Panc1 (cell line): Measurements from ENCODE around the gene WIPF1. TPM values are rescaled to one million over a fixed set of nuclear protein-coding genes. Genes with fewer than 3 reads are reported as not detected.

ENCODE experiments used
- ATAC-seq: fragments of 200-7000 bp; cut with Tn5 transposase; 2 replicates; pipeline ENCODE4 v1.9.1; 2020; ENCODE audit warnings: mild to moderate bottlenecking, moderate library complexity
- BruUV-seq: library from RNA; stranded (reverse); fragments of 400-500 nt; replicated peaks from 2 replicates; lab custom pipeline; 2021; lab: Mats Ljungman, UMichigan
- CTCF ChIA-PET: fragments of 300-600 bp; sonication (Branson Sonifier 250); formaldehyde crosslinking; loops from one replicate; lab custom pipeline; 2022; ENCODE audit warnings: antibody characterized with exemption; lab: Charles Lee
- POLR2A ChIA-PET: fragments of 300-600 bp; sonication (Branson Sonifier 250); formaldehyde crosslinking; loops from one replicate; lab custom pipeline; 2022; ENCODE audit warnings: antibody characterized with exemption; lab: Charles Lee
- DNase-seq: peaks from one replicate; pipeline ENCODE4 v3.0.0-alpha.2; 2010; ENCODE audit warnings: low read depth, low spot score
- H3K27ac ChIP-seq: 2 replicates; pipeline ENCODE4 v1.5.1; 2011; ENCODE audit warnings: mild to moderate bottlenecking, low read length, inconsistent platforms
- H3K27me3 ChIP-seq: fragments of 200-500 bp; sonication (Bioruptor generic); 2 replicates; pipeline ENCODE4 v1.6.0; 2014; ENCODE audit warnings: low read length, inconsistent platforms; ENCODE audit not compliant: control insufficient read depth, insufficient read depth
- H3K36me3 ChIP-seq: fragments of 200-500 bp; sonication (Bioruptor generic); 2 replicates; pipeline ENCODE4 v1.5.1; 2014; ENCODE audit warnings: inconsistent platforms, mild to moderate bottlenecking, low read length, moderate library complexity; ENCODE audit not compliant: control insufficient read depth, insufficient read depth
- H3K4me1 ChIP-seq: 2 replicates; pipeline ENCODE4 v1.5.1; 2011; ENCODE audit warnings: inconsistent platforms, mild to moderate bottlenecking, low read length, moderate library complexity; ENCODE audit not compliant: control insufficient read depth, insufficient read depth
- H3K4me3 ChIP-seq, 2 experiments: 2 replicates each; pipeline ENCODE4 v1.5.1; 2011 to 2012; ENCODE audit warnings: low read depth in 2 of 2, low read length in 2 of 2, mild to moderate bottlenecking in 2 of 2, inconsistent platforms in 1 of 2, moderate library complexity in 1 of 2
- H3K9me3 ChIP-seq: fragments of 200-500 bp; sonication (Bioruptor generic); 2 replicates; pipeline ENCODE4 v1.5.1; 2014; ENCODE audit warnings: low read depth, mild to moderate bottlenecking, inconsistent platforms, low read length, moderate library complexity; ENCODE audit not compliant: control insufficient read depth, insufficient read depth
- CTCF ChIP-seq: fragments of 450-650 bp; IDR thresholded peaks from 2 replicates; pipeline ENCODE4 v1.5.1; 2017; ENCODE audit warnings: mild to moderate bottlenecking
- POLR2AphosphoS5 ChIP-seq: IDR thresholded peaks from 2 replicates; pipeline ENCODE4 v1.6.1; 2012; ENCODE audit warnings: mild to moderate bottlenecking, low read depth, low read length, moderate library complexity
- REST ChIP-seq, 2 experiments: IDR thresholded peaks; 2 replicates each; pipeline ENCODE4 v1.6.1; 2011 to 2012; ENCODE audit warnings: low read depth in 2 of 2, control low read depth in 1 of 2, low read length in 1 of 2, mild to moderate bottlenecking in 1 of 2, moderate library complexity in 1 of 2; ENCODE audit not compliant: insufficient read depth in 1 of 2
- SIN3A ChIP-seq: IDR thresholded peaks from 2 replicates; pipeline ENCODE4 v1.6.1; 2012; ENCODE audit warnings: low read depth, mild to moderate bottlenecking, low read length, moderate library complexity, borderline replicate concordance; ENCODE audit not compliant: insufficient read depth
- TCF7L2 ChIP-seq: IDR thresholded peaks from 2 replicates; pipeline ENCODE4 v1.6.1; 2011; ENCODE audit warnings: mild to moderate bottlenecking, low read depth, low read length, inconsistent platforms
- in situ Hi-C: cut with HindIII; loops from 2 replicates; pipeline ENCODE4 v1.10.0; 2016; ENCODE audit warnings: low sequenced_read_pairs, low pct_unique_long_range_greater_than_20kb
- intact Hi-C: fragments of 100-400 bp; cut with micrococcal nuclease; formaldehyde crosslinking; loops from one replicate; pipeline ENCODE4 v1.10.0; 2022; ENCODE audit not compliant: unreplicated experiment
- total RNA-seq: library from RNA; stranded (reverse); gene quantifications from one replicate; pipeline ENCODE4 v1.2.1, GENCODE V29; 2021; ENCODE audit not compliant: unreplicated experiment

WIPF1 gene
- total RNA-seq, 1 experiment from 2014 or later: 8.3 TPM

- ChIA-PET CTCF (no interaction called here), POLR2A (no interaction called here)
- Histone ChIP-seq H3K36me3 (no peaks in the 10 kb centered on the region), H3K4me3 (no peak overlapping the region), H3K27me3 (no peaks in the 10 kb centered on the region; the same call in 1 of the 2 replicates), H3K4me1 (no peaks in the 10 kb centered on the region), H3K9me3 (no peaks in the 10 kb centered on the region), H3K27ac (no peak overlapping the region)
- in situ Hi-C loops (no loop called here), intact Hi-C loops (no loop called here)
- no peak for ATAC-seq
- BruUV-seq: no TSS peak
- no peak for TF ChIP-seq TCF7L2
- DNase-seq: no peak
Observed at GRCh38 chr2:174644406-174644805, 46.8 kb upstream of the WIPF1 start.

- DNase-seq: no peak
- Histone ChIP-seq H3K9me3 (no peaks in the 10 kb centered on the region), H3K36me3 (no peaks in the 10 kb centered on the region), H3K27me3 (no peaks in the 10 kb centered on the region; the same call in 1 of the 2 replicates), H3K4me1 (no peaks in the 10 kb centered on the region), H3K4me3 (no peak overlapping the region), H3K27ac (no peak overlapping the region)
- no peak for ATAC-seq
- BruUV-seq: no TSS peak
- intact Hi-C loops: no loop called here
- in situ Hi-C loops: no loop called here
- POLR2A ChIA-PET: no interaction called here
- CTCF ChIA-PET: no interaction called here
- TF ChIP-seq TCF7L2 (no peak), POLR2AphosphoS5 (no peak), REST (IDR thresholded peaks at IDR 0.05; ENCODE audit: insufficient read depth in 1 of 2, low read depth in 2 of 2, low read length in 1 of 2) (no peak), SIN3A (no peak), CTCF (no peak)
Observed at GRCh38 chr2:174643356-174643755, 45.8 kb upstream of the WIPF1 start.

DNA sequence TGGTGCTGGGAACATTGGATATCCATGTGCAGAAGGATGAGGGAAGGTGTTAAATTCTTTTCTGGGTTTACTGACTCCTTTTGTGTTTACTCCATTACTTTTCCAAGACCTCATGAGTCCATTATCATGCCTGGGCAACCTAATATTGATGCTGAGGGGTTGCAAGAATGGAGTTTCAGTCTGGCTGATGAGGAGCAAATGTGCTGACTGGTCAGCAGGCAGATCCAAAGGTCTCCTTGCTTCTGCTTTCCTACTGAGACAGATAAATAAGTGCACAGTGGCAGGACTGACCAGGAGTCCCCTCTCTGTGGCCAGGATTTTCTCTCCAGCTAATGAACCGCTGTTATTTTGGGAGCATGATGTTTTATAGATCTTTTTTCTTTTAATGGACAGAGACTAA lies 43.6 kb upstream of the WIPF1 start:
- Histone ChIP-seq H3K4me3 (no peak overlapping the region), H3K9me3 (no peaks in the 10 kb centered on the region), H3K36me3 (no peaks in the 10 kb centered on the region), H3K27me3 (no peaks in the 10 kb centered on the region; the same call in 1 of the 2 replicates), H3K27ac (no peak overlapping the region), H3K4me1 (no peaks in the 10 kb centered on the region)
- CTCF ChIA-PET: no interaction called here
- POLR2A ChIA-PET: no interaction called here
- in situ Hi-C loops: no loop called here
- BruUV-seq: no TSS peak
- intact Hi-C loops: no loop called here
- DNase-seq (no peak), ATAC-seq (no peak)
- TF ChIP-seq TCF7L2: no peak
- no peak for TF ChIP-seq SIN3A
- TF ChIP-seq CTCF: no peak
- TF ChIP-seq REST (IDR thresholded peaks at IDR 0.05; ENCODE audit: insufficient read depth in 1 of 2, low read depth in 2 of 2, low read length in 1 of 2): no peak
- TF ChIP-seq POLR2AphosphoS5: no peak
